ENCODE data around the gene TMEM156.

- no peak for TF ChIP-seq CTCF (IDR thresholded peaks at IDR 0.05; ENCODE audit: insufficient read depth, low read length, poor library complexity, severe bottlenecking)
- no peak for TF ChIP-seq EZH2phosphoT487 (conservative IDR thresholded peaks at IDR 0.05; ENCODE audit: low read length)
These were observed 77.5 kb downstream of the TMEM156 start for GRCh38 chr4:38954727-38955126.

Data from SU-DHL-6 (cell line).